Kidney capillary endothelial cell (primary cell): ENCODE measurements around the gene VWA7.

Experiments used
- DNase-seq: peaks from one replicate; pipeline ENCODE4 v3.0.0-alpha.2; 2018; ENCODE audit warnings: low spot score

The VWA7 gene

GRCh38 chr6:31728767-31729514, 48.2 kb downstream of the VWA7 start, which contains the start of gene DDAH2:
Gene DDAH2 (minus strand): TSS chr6:31729299. CDS start chr6:31729161, 138 bp downstream.
- no peak for DNase-seq

DNA sequence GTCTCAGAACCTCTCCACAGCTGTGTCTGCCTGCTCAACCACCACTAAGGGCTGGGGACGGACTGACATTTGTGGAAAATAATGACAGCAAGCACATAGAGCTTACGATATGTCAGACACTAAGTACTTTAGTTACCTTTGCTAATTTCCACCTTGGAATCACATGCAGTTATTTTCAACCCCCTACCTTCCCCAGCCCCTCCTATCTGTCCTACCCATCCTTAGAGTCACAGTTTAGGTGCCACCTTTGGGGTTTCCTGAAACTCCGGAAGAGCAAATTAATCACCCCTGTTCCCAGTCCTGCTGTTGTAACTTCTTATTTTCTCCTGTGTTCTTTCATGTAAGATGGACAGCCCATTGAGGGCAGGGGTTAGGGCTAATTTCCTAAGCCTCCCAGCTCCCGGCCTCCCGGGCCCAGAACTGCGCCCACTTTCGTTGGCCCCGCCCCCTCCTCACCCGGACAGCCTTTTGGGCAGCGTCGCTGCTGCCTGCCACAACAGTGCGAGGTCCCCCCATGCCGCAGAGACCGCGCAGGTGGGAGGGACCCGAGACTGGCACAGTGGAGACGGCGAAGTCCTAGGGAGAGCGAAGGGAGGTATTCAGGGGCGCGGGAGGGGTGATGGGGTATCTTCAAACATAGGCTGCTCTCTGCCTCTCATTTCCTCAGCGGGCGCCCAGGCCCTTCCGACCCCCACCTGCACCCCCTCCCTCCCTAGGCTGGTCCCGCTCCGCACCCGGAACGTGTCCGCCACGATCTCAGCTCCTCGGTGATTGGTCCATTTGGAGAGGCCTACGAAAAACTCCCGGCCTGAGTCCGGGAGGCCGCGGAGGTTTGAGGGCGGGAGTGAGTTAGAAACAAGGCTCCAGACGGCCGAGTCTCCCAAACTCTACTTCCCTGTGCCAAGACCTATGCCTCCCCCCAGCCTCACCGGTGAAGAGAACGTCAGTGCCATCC, 49.1 kb downstream of the VWA7 start:
- DNase-seq, result no peak

DNA sequence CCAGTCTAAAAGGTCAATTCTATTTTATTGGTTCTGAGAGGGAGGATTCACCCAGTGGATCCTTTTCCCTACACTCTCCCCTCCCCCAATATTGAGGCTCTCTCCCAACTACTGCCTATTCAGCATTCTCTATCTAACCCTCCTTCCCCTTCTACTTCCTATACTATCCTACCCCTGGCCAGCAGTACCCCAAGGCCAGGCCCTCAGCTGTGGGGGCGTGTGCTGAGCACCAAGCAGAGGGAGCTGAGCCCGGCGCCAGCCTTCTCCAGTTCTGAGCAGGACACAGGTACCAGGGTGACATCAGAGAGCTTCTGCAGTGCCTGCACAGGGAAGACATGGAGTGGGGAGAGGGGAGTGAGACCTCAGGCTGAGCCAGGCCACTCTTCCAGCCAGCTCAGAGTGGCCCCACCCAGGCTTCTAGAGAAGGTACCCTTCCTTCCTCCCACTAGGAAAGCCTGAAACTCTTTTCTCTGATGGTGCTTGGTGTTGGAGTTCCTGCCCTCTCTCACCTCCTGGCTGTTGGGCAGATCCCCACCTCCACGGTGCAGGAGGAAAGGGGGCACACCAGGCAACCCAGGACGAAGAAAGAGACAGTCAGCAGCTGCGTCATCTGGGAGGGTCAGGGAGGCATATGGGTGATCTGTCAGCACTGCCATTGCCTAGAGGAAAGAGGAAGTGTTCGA, 50.0 kb downstream of the VWA7 start:
- DNase-seq, result no peak

DNA sequence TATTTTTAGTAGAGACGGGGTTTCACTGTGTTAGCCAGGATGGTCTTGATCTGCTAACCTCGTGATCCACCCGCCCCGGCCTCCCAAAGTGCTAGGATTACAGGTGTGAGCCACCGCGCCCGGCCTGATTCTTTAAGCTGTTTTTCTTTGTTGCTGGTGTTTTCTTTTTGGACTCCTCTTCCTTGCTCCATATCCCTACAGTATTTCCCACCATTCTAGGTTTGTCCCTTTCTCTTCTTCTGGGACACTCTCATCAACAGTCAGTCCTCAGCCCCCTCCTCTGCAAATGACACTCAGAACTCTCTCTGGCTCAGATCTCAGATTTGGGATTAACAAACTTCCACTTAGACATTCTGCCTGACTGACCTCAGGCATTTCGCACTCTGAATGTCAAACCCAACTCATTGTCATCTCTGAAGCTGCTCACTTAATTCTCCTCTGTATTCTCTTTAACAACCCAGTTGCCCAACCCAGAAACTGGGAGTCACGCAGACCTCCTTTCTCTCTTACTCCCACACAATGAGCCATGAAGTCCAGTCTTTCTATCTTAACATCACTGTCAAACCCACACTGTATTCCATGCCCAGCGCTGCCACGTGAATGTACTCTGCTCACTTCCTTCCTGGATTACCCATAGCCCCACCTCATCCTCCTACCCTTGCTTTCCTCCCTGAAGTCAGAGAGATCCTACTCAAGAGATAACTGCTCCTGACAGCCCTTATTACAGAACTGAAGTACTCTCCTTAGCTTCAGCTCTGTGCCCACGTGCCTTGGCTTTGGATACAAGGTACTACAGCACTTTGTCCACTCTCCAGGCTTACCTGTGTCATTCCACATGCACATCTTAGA, 51.4 kb downstream of the VWA7 start:
- DNase-seq, result peak; percentile 63

GRCh38 chr6:31723980-31724691, 53.0 kb downstream of the VWA7 start:
- no peak for DNase-seq

DNA sequence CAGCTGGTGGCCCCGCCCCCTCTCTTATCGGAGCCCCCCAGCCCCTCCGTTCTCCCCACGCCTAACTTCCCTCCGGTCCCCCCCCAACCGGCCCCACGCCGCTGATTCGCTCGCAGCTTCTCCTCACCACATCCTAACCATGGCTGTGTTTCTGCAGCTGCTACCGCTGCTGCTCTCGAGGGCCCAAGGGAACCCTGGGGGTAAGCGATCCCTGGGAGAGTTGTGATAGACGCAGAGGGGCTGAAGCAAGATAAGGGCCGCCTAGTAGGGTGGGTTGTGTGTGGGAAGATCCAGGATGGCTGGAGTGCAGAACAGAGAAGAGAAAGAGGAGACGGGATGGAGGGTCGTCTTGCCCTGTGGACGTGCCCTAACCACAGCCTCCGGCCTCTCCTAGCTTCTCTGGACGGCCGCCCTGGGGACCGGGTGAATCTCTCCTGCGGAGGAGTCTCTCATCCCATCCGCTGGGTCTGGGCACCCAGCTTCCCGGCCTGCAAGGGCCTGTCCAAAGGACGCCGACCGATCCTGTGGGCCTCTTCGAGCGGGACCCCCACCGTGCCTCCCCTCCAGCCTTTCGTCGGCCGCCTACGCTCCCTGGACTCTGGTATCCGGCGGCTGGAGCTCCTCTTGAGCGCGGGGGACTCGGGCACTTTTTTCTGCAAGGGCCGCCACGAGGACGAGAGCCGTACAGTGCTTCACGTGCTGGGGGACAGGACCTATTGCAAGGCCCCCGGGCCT, 53.7 kb downstream of the VWA7 start, which contains the start of gene MPIG6B:
Gene MPIG6B, plus strand, starts transcription at position 129 of the 735 bp plus-strand sequence. Its CDS starts 11 bp downstream, at position 140.
- DNase-seq, result no peak

GRCh38 chr6:31722173-31722572, 55.0 kb downstream of the VWA7 start:
- DNase-seq, result no peak

DNA sequence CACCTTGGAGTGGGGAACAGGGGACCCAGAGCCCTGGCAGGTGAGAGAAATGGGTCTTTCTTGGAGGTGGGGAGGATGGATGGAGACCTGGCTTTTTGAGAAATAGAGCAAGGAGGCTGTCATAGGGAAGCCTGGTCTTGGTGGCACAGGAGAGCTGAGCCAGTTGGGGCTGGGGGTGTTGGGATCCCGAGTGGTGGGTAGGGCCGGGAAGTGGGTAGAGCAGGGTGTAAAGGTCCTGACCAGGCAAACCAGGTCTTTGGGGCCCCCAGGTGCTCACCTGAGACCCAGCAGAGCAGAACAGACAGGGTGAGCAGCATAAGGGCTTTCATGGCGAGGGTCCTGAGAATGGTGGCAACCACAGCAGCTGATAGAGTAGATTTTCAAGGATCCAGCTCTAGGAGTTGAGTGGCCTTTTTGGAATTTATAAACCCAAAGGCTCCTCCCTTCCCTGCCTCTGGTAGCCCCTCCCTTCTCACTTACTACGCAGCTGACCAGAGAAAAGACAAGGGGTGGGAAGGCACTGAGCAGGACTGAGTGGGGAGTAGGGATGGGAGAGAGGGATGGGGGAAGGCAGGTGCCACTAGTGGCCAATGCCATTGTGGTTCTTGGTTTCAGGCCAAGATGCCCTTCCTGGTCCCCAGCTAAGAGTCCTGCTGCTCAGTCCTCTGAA, 55.6 kb downstream of the VWA7 start, which contains the start of gene LY6G6C:
Gene LY6G6C, minus strand, starts transcription at position 396 of the 670 bp plus-strand sequence. Its CDS starts 67 bp downstream, at position 329.
- DNase-seq, result no peak

DNA sequence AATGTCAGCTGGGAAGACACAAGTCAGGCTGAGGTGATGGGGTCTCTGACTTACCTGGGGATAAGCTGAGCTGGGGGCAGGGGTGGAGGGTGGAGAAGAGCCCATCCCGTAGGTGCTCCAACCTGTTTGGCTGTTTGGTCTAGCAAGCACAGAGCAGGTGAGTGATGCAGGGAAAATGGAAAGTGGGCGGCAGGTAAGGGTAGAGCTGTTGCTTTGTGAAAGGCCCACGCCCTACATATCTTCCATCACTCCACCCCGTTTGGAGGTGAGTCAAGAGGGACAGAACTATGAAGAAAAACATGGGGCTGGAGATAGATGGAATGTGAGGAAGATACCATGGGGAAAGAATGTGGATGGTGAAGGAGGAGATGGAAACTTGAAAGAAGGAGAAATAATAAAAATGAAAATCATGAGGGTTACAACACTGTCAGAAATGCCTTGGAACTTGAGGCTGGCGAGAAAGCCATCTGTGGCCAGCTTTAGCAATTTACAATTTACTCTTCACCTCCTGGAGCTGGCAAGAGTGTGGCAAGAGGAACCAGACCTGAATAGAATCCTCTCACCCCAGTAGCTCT, 56.8 kb downstream of the VWA7 start:
- DNase-seq, result no peak

- no peak for DNase-seq
Observed at GRCh38 chr6:31719001-31719400, 58.1 kb downstream of the VWA7 start.

DNA sequence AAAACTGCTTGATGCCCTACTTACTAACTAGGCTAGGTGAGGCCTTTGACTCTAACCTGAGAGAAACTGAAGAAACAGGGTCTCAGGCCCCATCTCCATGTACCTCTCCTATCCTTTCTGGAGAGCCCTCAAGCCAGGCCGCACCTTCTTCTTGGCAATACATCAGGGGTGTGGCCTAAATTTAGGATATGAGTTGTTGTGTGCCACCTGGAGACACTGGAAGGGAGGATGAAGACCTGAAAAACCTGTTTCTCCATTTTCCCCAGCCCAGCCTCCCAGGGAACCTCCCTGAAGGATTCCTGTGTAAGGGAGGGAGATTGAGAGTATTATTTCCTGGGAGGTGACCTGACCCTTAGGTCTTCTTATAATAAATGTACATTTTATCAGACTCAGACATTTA, 58.9 kb downstream of the VWA7 start:
- DNase-seq, result no peak

DNA sequence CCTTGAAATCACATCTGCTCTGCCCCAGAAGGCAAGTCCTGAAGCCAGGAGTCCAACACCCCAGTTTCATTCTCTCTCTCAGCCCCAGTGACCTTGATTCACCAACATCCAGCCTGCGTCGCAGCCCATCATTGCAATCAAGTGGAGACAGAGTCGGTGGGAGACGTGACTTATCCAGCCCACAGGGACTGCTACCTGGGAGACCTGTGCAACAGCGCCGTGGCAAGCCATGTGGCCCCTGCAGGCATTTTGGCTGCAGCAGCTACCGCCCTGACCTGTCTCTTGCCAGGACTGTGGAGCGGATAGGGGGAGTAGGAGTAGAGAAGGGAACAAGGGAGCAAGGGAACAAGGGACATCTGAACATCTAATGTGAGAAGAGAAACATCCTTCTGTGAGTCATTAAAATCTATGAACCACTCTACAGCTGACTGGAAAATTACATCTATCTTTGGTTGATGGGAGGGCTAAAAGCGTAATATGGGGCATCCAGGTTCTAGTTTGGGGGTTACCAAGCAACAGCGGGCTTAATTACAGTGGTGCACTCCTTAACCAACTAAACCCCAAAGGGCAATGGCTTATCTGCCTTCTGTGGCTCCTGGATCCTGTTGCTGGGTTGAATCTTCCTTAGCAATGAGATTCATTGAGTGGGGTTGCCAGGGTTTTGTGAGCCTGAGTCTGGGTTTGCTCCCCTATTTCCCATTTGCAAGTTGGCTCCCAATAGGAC, 59.5 kb downstream of the VWA7 start:
- DNase-seq, result no peak
